GM21737 (cell line): ENCODE results near the gene DBNL.

Experiments
- ATAC-seq: cut with Tn5 transposase; IDR thresholded peaks from one replicate; pipeline ENCODE4 v1.9.1; 2021; ENCODE audit warnings: mild to moderate bottlenecking, moderate library complexity; ENCODE audit not compliant: unreplicated experiment

DBNL gene

GRCh38 chr7:44107961-44108767 lies 63.7 kb downstream of the DBNL start:
- ATAC-seq: no peak

GRCh38 chr7:44108768-44109750 lies 64.6 kb downstream of the DBNL start:
- no peak for ATAC-seq

GRCh38 chr7:44109991-44110390 lies 65.5 kb downstream of the DBNL start:
- ATAC-seq: no peak

GRCh38 chr7:44110719-44111635 lies 66.5 kb downstream of the DBNL start:
- ATAC-seq: no peak
